ENCODE data around the gene AIDA.
A peak's percentile ranks its signal among the peaks of the same experiment; 100 is the strongest.

Gene AIDA

GRCh38 chr1:222652676-222653075, 59.6 kb downstream of the AIDA start:
- no peak for DNase-seq (ENCODE audit: low read depth in 2 of 2)

DNA sequence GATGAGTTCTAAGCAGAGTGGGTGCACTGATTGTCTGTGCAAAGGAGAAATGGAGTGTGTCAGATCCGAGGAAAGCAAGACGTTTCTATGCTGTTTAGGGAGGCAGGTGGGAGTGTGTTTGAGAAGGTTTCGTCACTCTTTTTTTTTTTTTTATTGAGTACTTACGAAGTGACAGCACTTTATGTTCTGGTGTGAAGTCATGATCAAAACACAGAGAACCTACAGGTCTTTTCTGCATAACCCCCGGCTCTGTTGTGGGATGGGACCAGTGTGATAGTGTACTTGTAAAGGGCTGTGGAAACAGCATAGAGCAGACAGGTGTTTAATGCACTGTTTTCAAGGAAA, 67.7 kb downstream of the AIDA start:
- no peak for DNase-seq (ENCODE audit: low read depth in 2 of 2)

- DNase-seq (ENCODE audit: low read depth in 2 of 2), result peak; percentile 93 to 96
Observed at GRCh38 chr1:222643938-222644635, 68.2 kb downstream of the AIDA start.

GRCh38 chr1:222643606-222643937, 68.7 kb downstream of the AIDA start:
- no peak for DNase-seq (ENCODE audit: low read depth in 2 of 2)

GRCh38 chr1:222642468-222642867, 69.8 kb downstream of the AIDA start:
- no peak for DNase-seq (ENCODE audit: low read depth in 2 of 2)

- no peak for DNase-seq (ENCODE audit: low read depth in 2 of 2)
Observed at GRCh38 chr1:222641269-222641948, 70.9 kb downstream of the AIDA start.

DNA sequence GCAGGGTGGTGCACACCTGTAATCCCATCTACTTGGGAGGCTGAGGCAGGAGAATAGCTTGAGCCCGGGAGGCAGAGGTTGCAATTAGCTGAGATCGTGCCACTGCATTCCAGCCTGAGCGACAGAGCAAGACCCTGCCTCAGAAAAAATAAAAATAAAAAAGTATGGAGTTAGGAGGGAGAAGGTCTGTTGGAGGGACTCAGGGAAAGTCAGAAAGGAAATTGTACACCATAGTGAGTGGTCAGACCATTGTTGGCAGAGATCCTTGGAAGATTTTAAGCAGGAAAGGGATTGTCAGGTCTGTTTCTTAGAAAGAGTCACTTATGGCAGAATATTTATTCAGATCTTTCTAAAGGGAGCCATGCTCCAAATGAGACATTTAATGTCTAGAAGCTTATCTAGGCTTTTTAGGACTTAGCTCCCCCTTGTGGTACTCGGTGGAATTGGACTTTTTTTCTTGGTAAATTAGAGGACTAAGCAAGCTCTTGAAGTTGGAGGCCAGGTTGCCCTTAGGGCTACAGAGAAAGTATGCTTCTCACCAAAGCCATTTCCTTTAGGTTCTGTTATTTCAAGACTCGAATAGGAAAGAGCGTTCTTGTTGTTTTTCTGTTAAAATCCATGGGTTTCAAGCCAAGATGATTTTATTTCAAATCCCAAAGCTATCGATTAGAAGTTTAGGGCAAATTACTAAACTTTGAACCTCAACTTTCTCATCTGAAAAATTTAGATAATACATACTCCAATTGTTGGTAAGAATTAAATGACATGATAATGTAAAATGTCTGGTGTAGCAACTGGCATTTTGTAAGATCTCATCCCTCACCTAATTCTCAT, 77.9 kb downstream of the AIDA start:
- peak; percentile 43 to 58 for DNase-seq (ENCODE audit: low read depth in 2 of 2)

GRCh38 chr1:222632749-222633148, 79.5 kb downstream of the AIDA start:
- DNase-seq (ENCODE audit: low read depth in 2 of 2), result no peak

DNA sequence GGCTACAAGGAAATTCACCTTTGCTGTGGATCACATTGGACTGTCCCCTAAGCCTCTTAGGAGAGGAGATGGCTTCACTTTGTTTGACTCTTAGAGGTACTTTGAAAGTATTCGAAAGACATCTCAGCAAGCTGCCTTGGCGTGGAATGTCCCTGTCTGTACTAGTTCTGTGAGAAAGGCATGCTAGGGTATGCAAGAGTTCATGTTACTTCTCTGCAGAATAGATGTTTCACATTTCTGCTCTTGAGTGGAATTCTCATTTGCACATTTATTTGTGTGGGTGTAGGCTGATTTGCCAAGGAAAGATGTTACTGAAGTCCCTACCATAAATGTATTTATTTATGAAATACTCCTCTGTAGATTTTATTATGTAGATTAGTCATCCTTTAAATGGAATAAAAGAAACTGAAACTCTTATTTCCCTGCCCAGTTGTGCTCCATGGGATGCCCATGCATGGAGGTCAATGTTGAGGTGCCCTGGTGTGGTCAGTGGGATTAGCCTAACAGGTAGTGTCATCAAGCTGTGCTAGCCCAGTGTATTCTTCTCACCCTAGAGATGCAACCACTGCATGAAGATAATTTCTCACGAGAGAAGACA, 80.6 kb downstream of the AIDA start:
- DNase-seq (ENCODE audit: low read depth in 2 of 2), result no peak

- DNase-seq (ENCODE audit: low read depth in 2 of 2), result no peak
Observed at GRCh38 chr1:222629921-222630535, 82.3 kb downstream of the AIDA start.

- DNase-seq (ENCODE audit: low read depth in 2 of 2), result no peak
Observed at GRCh38 chr1:222627232-222627631, 85.1 kb downstream of the AIDA start.

- DNase-seq (ENCODE audit: low read depth in 2 of 2), result no peak
Observed at GRCh38 chr1:222624214-222624613, 88.1 kb downstream of the AIDA start.

DNA sequence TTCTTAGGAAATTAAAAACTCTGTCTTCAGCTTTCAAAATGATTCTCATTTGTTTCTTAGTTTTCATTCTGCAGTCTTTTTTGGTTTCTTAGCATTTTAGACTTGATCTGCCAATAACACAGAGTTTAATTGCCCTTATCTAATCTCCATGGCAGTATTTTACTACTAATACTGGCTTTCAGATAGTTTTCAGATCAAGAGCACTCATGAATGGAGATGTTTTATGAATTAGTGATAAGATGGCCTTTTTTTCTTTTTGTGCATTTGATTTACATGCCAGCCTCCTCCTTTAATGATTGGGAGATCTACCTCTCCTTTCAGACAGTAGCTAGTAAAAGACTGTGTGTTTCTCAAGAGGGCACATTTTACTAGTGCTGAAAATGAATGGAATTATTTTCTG, 88.8 kb downstream of the AIDA start:
- DNase-seq (ENCODE audit: low read depth in 2 of 2), result no peak

- no peak for DNase-seq (ENCODE audit: low read depth in 2 of 2)
Observed at GRCh38 chr1:222622765-222623164, 89.5 kb downstream of the AIDA start.

DNA sequence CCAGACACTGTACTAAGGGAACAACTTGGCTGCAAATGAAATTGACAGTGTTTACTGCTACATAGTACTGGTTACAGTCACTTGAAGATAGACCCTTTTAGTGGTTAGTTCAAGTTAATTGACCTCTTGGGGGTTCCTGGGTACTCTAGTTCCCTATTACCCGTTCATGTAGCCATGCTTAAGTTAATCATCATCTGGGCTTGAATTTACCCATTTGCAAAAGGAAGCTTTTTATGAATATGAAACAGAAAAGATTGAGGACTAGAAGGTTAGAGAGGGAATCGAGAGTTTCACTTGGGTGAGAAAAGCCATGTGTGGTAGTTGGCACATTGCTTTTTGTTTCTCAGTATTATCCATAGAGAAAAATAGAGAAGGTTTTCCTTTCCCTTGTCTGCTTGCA, 91.7 kb downstream of the AIDA start:
- no peak for DNase-seq (ENCODE audit: low read depth in 2 of 2)

DNA sequence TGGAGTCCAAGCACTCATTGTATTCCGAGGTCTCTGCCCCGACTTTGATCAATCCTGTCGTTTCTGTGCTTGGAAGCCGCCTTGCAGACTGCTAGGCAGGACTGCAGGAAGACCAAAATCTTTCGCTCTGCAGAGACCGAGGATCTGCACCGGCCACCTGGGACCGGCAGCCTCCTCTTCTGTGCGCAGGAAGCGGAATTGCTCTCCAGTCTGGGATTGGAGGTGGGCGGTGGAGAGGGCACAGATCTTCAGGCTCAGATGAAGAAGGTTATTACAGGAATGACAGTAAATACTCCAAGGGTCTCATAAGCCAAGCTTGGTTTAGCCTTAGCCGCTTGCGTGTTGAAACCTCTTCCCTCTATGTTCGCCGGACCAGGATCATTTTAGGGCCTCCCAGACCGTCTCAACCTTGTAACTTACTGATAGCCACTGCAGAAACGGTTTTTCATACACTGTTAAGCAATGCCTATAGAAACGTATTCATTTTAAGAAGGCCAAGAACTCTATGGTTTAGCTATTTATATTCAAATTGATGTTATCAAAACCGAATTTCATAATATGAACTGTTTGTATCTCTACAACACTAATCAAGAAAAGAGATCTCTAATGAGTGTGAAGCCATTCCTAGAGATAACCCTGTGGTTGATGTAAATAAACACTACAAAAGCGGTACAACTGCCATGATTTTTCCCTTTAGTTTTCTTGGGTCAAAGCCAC, 93.3 kb downstream of the AIDA start:
- peak in 1 of 2 donors; percentile 3 for DNase-seq (ENCODE audit: low read depth in 2 of 2)
